Liver (tissue), 9 donors: Measurements from ENCODE around the gene POMGNT1. TPM values are rescaled to one million over a fixed set of nuclear protein-coding genes. Genes with fewer than 3 reads are reported as not detected.

Source experiments
- DNase-seq: peaks from one replicate; pipeline ENCODE4 v3.0.0-alpha.2; 2017; ENCODE audit warnings: low spot score
- H3K27ac ChIP-seq, 2 donors: one replicate each; pipeline ENCODE4 v1.7.0; 2013; ENCODE audit warnings: inconsistent platforms in 2 of 2, low read length in 2 of 2, control low read depth in 1 of 2, low read depth in 1 of 2, mild to moderate bottlenecking in 1 of 2
- H3K27me3 ChIP-seq, 4 donors: one replicate each; pipeline versions ENCODE4 v1.6.1 to v1.7.0; 2013; ENCODE audit warnings: low read length in 3 of 4, inconsistent platforms in 1 of 4, mild to moderate bottlenecking in 1 of 4, moderate library complexity in 1 of 4; ENCODE audit not compliant: control insufficient read depth in 4 of 4, insufficient read depth in 4 of 4
- H3K36me3 ChIP-seq, 4 donors: one replicate each; pipeline versions ENCODE4 v1.6.1 to v1.7.0; 2013; ENCODE audit warnings: low read length in 3 of 4, mild to moderate bottlenecking in 3 of 4, low read depth in 1 of 4, moderate library complexity in 1 of 4; ENCODE audit not compliant: control insufficient read depth in 4 of 4, insufficient read depth in 3 of 4
- H3K4me1 ChIP-seq, 4 donors: one replicate each; pipeline versions ENCODE4 v1.6.1 to v1.7.0; 2013; ENCODE audit warnings: low read length in 3 of 4, mild to moderate bottlenecking in 3 of 4, moderate library complexity in 1 of 4; ENCODE audit not compliant: control insufficient read depth in 4 of 4, insufficient read depth in 4 of 4
- H3K4me3 ChIP-seq, 3 donors: one replicate each; pipeline versions ENCODE4 v1.6.1 to v1.7.0; 2013; ENCODE audit warnings: low read length in 3 of 3, control low read depth in 1 of 3, low read depth in 1 of 3, mild to moderate bottlenecking in 1 of 3
- H3K9ac ChIP-seq, 2 donors: one replicate each; pipeline ENCODE4 v1.7.0; 2013; ENCODE audit warnings: low read length in 2 of 2, mild to moderate bottlenecking in 2 of 2, moderate library complexity in 2 of 2, control low read depth in 1 of 2, low read depth in 1 of 2
- H3K9me3 ChIP-seq, 4 donors: one replicate each; pipeline versions ENCODE4 v1.6.1 to v1.7.0; 2013; ENCODE audit warnings: low read length in 3 of 4; ENCODE audit not compliant: control insufficient read depth in 4 of 4
- CTCF ChIP-seq: fragments of 150-350 bp; IDR thresholded peaks from 2 replicates; pipeline ENCODE4 v1.5.1; 2017; ENCODE audit warnings: improper control_type of control experiment, low read depth, low read length; ENCODE audit not compliant: missing input control
- EGR1 ChIP-seq, 2 donors: IDR thresholded peaks; 2 replicates each; pipeline ENCODE4 v1.6.1; 2016 to 2018; ENCODE audit warnings: antibody characterized with exemption in 2 of 2, low read depth in 2 of 2
- FOXA1 ChIP-seq: IDR thresholded peaks from 2 replicates; pipeline ENCODE4 v1.6.1; 2016; ENCODE audit warnings: antibody characterized with exemption
- FOXA2 ChIP-seq: IDR thresholded peaks from 2 replicates; pipeline ENCODE4 v1.6.1; 2016; ENCODE audit warnings: antibody characterized with exemption
- GABPA ChIP-seq, 2 donors: IDR thresholded peaks in 1 of 2; conservative IDR thresholded peaks in 1 of 2; 2 replicates each; pipeline ENCODE4 v1.6.1; 2016; ENCODE audit warnings: antibody characterized with exemption in 2 of 2, mild to moderate bottlenecking in 1 of 2, moderate library complexity in 1 of 2
- HNF4A ChIP-seq, 2 donors: conservative IDR thresholded peaks; 2 replicates each; pipeline ENCODE4 v1.6.1; 2016; ENCODE audit warnings: antibody characterized with exemption in 2 of 2, mild to moderate bottlenecking in 2 of 2
- HNF4G ChIP-seq: IDR thresholded peaks from 2 replicates; pipeline ENCODE4 v1.6.1; 2016; ENCODE audit warnings: antibody characterized with exemption
- JUND ChIP-seq, 2 donors: IDR thresholded peaks; 2 replicates each; pipeline ENCODE4 v1.6.1; 2016; ENCODE audit warnings: antibody characterized with exemption in 2 of 2
- RAD21 ChIP-seq, 2 donors: IDR thresholded peaks; 2 replicates each; pipeline ENCODE4 v1.6.1; 2016; ENCODE audit warnings: antibody characterized with exemption in 2 of 2, mild to moderate bottlenecking in 2 of 2
- RXRA ChIP-seq, 2 donors: IDR thresholded peaks; 2 replicates each; pipeline ENCODE4 v1.6.1; 2017 to 2018; ENCODE audit warnings: antibody characterized with exemption in 2 of 2, mild to moderate bottlenecking in 1 of 2
- SP1 ChIP-seq: IDR thresholded peaks from 2 replicates; pipeline ENCODE4 v1.6.1; 2018; ENCODE audit warnings: antibody characterized with exemption, mild to moderate bottlenecking
- TAF1 ChIP-seq: conservative IDR thresholded peaks from 2 replicates; pipeline ENCODE4 v1.6.1; 2016; ENCODE audit warnings: antibody characterized with exemption, mild to moderate bottlenecking
- YY1 ChIP-seq: IDR thresholded peaks from 2 replicates; pipeline ENCODE4 v1.6.1; 2016; ENCODE audit warnings: antibody characterized with exemption, mild to moderate bottlenecking
- ZBTB33 ChIP-seq: IDR thresholded peaks from 2 replicates; pipeline ENCODE4 v1.6.1; 2016; ENCODE audit warnings: antibody characterized with exemption
- WGBS: extraction: QIAGEN DNeasy Blood & Tissue Kit; methylation state at CpG from one replicate; pipeline ENCODE4 v1.1.7; 2013; 5-methylcytosine and 5-hydroxymethylcytosine counted together
- polyA plus RNA-seq, 2 donors: library from polyadenylated mRNA; stranded (reverse) in 1 of 2; unstranded in 1 of 2; fragments of 200-250 nt in 1 of 2; fragments of >200 nt in 1 of 2; fragmentation: Nextera tagmentation in 1 of 2; extraction: Ambion mirVana in 1 of 2; gene quantifications; one replicate each; pipeline versions ENCODE4 v1.2.1 to v1.2.3, GENCODE V29; 2013 to 2015
- total RNA-seq, 2 donors: library from RNA; depleted of rRNA; stranded (reverse); fragments of >200 nt; gene quantifications; one replicate each; pipeline ENCODE4 v1.2.3, GENCODE V29; 2014
- TF ChIP-seq, protein P1 (sequence below): IDR thresholded peaks from 2 replicates; pipeline ENCODE4 v1.6.1; 2016; ENCODE audit warnings: antibody characterized with exemption
- TF ChIP-seq, protein P2 (sequence below): IDR thresholded peaks from 2 replicates; pipeline ENCODE4 v1.6.1; 2016; ENCODE audit warnings: antibody characterized with exemption, mild to moderate bottlenecking
- TF ChIP-seq, protein P3 (sequence below): IDR thresholded peaks from 2 replicates; pipeline ENCODE4 v1.6.1; 2016; ENCODE audit warnings: antibody characterized with exemption
- donor health status: healthy.
- donor health status: healthy.
- donor health status: healthy.
- donor health status: healthy.
- donor health status: healthy.

POMGNT1 gene
- total and polyA plus RNA-seq, 4 donors, result 10.3 to 32.0 (median 31.0) TPM

DNA sequence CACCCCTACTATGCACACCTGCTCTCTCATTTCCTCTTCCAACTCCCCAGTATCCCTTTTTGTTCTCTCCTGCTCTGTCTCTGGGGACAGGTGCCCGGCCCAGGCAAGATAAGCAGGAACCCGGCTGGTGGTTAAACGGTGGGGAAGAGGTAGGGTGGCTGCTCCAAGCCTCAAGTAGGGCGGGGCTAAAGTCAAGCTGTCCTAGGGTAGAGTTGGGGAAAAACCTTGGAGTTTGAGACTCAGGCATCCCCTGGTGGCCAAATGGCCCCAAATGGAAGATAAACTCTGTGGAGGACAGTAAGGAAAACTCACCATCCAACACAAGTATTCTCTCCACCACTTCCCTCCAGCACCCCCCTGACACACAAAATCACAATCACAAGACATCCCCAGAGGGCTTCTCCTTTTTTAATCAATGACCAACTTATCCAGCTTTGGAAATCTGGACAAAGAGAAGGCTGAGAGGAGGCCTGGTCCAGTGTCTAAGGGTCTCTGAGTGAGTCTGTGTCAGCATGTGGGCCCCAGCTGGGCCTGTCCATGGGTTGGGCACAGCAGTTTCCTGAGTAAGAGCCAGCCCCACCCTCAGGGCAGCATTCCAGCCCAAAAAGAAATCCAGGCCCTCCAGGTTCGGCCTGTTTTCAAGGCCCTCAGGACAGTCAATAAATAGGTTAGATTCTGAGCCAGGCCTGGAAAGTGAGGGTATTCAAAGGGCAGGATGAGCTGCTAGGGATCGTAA is 9.8 kb downstream of the POMGNT1 start:
- Histone ChIP-seq H3K27ac (peak overlapping the region; percentile 20 to 22), H3K9ac (no peak overlapping the region)
- DNase-seq, result no peak

DNA sequence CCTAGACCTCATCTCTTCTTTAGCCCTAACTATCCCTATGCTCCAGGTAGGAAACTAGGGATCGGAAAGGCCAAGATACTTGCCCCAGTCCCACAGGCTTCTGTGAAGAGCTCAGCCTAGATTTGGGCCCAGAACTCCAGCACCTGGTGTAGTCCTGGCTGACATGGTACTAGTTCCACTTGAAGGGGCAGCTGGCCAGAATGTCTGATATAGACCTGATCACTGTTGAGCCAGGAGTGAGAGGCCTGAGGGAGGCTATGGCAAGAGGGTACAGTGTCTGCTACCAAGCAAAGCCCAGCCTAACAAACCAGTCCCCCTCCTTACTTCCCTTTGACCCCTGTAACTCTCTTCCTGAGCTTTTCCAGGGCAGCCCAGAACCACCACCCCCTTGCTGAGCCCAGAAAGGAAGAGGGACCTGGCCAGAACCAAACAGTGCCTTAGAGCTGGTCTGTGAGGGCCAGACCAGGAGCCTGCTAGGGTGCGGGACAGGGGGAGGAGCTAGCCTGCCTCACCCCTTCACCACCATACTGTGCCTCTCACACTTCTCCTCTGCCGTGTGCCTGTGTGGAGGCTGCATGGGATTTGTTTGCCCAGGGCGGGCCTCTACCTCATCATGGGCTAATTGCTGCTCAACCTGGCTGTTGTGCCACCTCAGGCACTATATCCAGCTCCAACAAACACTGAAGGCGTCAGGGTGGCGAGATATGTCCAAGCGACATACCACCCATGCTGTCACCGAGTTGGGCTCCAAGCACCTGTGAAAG is 10.9 kb downstream of the POMGNT1 start:
- H3K4me3 ChIP-seq, result no peak overlapping the region
- H3K9ac ChIP-seq, result no peak overlapping the region
- H3K27ac ChIP-seq, result no peak overlapping the region
- H3K36me3 ChIP-seq, result peaks cover 3 to 16% (median 9%) of the 10 kb centered on the region in 4 donors
- 86% methylated on average over 8 of the region's 8 CpGs for WGBS
- no peaks in the 10 kb centered on the region for H3K27me3 ChIP-seq
- no peaks in the 10 kb centered on the region for H3K9me3 ChIP-seq
- H3K4me1 ChIP-seq, result peaks cover 6 to 46% (median 27%) of the 10 kb centered on the region in 4 donors
- no peak for DNase-seq
- no peak for TF ChIP-seq HNF4G
- no peak for TF ChIP-seq JUND (IDR thresholded peaks at IDR 0.05)
- TF ChIP-seq RXRA (IDR thresholded peaks at IDR 0.05), result no peak
- TF ChIP-seq RAD21 (IDR thresholded peaks at IDR 0.05), result no peak
- TF ChIP-seq YY1, result no peak
- TF ChIP-seq FOXA1, result no peak
- TF ChIP-seq, protein P1, sequence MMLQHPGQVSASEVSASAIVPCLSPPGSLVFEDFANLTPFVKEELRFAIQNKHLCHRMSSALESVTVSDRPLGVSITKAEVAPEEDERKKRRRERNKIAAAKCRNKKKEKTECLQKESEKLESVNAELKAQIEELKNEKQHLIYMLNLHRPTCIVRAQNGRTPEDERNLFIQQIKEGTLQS, result no peak
- no peak for TF ChIP-seq EGR1 (IDR thresholded peaks at IDR 0.05; ENCODE audit: low read depth in 2 of 2)
- TF ChIP-seq, protein P2, sequence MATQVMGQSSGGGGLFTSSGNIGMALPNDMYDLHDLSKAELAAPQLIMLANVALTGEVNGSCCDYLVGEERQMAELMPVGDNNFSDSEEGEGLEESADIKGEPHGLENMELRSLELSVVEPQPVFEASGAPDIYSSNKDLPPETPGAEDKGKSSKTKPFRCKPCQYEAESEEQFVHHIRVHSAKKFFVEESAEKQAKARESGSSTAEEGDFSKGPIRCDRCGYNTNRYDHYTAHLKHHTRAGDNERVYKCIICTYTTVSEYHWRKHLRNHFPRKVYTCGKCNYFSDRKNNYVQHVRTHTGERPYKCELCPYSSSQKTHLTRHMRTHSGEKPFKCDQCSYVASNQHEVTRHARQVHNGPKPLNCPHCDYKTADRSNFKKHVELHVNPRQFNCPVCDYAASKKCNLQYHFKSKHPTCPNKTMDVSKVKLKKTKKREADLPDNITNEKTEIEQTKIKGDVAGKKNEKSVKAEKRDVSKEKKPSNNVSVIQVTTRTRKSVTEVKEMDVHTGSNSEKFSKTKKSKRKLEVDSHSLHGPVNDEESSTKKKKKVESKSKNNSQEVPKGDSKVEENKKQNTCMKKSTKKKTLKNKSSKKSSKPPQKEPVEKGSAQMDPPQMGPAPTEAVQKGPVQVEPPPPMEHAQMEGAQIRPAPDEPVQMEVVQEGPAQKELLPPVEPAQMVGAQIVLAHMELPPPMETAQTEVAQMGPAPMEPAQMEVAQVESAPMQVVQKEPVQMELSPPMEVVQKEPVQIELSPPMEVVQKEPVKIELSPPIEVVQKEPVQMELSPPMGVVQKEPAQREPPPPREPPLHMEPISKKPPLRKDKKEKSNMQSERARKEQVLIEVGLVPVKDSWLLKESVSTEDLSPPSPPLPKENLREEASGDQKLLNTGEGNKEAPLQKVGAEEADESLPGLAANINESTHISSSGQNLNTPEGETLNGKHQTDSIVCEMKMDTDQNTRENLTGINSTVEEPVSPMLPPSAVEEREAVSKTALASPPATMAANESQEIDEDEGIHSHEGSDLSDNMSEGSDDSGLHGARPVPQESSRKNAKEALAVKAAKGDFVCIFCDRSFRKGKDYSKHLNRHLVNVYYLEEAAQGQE, result no peak
- no peak for TF ChIP-seq TAF1
- TF ChIP-seq, protein P3, sequence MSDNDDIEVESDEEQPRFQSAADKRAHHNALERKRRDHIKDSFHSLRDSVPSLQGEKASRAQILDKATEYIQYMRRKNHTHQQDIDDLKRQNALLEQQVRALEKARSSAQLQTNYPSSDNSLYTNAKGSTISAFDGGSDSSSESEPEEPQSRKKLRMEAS, result no peak
- TF ChIP-seq CTCF, result no peak
- no peak for TF ChIP-seq ZBTB33
- no peak for TF ChIP-seq GABPA (IDR thresholded peaks at IDR 0.05 in 1 of 2, conservative IDR thresholded peaks at IDR 0.05 in 1 of 2)
- no peak for TF ChIP-seq FOXA2
- TF ChIP-seq HNF4A (conservative IDR thresholded peaks at IDR 0.05), result no peak

More for the DNA sequence above, 9.8 kb downstream of the POMGNT1 start:
- TF ChIP-seq JUND (IDR thresholded peaks at IDR 0.05) (no peak), RXRA (IDR thresholded peaks at IDR 0.05) (no peak), HNF4A (conservative IDR thresholded peaks at IDR 0.05) (peak; percentile 17 to 33), CTCF (no peak), SP1 (no peak), FOXA1 (no peak)
- WGBS, result 68% methylated on average over 6 of the region's 6 CpGs
- Histone ChIP-seq H3K4me1 (peaks cover 6 to 38% (median 19%) of the 10 kb centered on the region in 4 donors), H3K27me3 (no peaks in the 10 kb centered on the region), H3K9me3 (no peaks in the 10 kb centered on the region), H3K36me3 (peaks cover 7 to 27% (median 19%) of the 10 kb centered on the region in 4 donors), H3K4me3 (no peak overlapping the region)
